Occipital lobe (tissue), 2 donors: ENCODE data around the gene KRTAP5-5. TPM values are rescaled to one million over a fixed set of nuclear protein-coding genes. Genes with fewer than 3 reads are reported as not detected.
"Not testable (repeated sequence)": the region's sequence is repeated elsewhere in the genome, so short reads cannot be mapped to it uniquely, and the experiment has no call there.

Source experiments
- DNase-seq: peaks from one replicate; lab custom pipeline; 2025; lab: John Stamatoyannopoulos, UW
- total RNA-seq: library from RNA; depleted of rRNA; stranded (reverse); fragments of >200 nt; gene quantifications from one replicate; pipeline ENCODE4 v1.2.3, GENCODE V29; 2014

The KRTAP5-5 gene
- not detected for total RNA-seq

- no peak for DNase-seq
Measured at GRCh38 chr11:1629326-1630185, at the start of gene KRTAP5-5. Gene KRTAP5-5, plus strand, starts transcription at chr11:1629775. Its CDS starts 66 bp downstream, at chr11:1629841.

- no peak for DNase-seq
Measured at GRCh38 chr11:1581976-1582375, 47.6 kb upstream of the KRTAP5-5 start.

DNA sequence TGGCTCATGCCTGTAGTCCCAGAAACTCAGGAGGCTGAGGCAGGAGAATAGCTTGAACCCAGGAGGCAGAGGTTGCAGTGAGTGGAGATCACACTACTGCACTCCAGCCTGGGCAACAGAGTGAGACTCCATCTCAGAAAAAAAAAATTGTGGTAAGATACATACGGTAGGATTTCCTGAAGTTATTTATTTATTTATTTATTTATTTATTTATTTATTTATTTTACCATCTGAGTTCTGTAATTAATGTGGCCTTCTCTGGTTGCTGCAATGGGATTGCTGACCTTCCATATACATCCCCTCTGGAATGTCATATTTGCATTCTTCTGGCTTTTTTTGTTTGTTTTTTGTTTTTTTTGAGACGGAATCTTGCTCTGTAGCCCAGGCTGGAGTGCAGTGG is 46.7 kb upstream of the KRTAP5-5 start:
- not testable (repeated sequence) for DNase-seq

DNA sequence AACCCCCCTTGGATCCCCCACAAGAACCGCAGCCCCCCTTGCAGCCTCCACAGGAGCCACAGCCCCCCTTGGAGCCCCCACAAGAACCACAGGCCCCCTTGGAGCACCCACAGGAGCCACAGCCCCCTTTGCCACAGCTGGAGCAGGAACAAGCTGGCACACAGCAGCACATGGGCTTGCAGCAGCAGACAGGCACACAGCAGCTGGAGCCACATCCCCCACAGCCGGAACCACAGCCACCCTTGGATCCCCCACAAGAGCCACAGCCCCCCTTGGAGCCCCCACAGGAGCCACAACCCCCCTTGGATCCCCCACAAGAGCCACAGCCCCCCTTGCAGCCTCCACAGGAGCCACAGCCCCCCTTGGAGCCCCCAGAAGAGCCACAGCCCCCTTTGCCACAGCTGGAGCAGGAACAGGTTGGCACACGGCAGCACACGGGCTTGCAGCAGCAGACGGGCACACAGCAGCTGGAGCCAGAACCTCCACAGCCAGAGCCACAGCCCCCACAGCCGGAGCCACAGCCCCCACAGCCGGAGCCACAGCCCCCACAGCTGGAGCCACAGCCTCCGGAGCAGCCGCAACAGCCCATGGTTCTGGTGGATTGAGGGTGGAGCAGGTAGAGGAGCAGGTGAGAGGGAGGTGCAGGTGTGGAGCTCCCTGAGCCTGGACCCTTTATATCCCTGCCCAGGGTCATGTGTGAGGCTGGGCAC is 44.8 kb upstream of the KRTAP5-5 start, which contains the start of gene KRTAP5-1:
KRTAP5-1 (minus strand) TSS at position 623 of the 710 bp plus-strand sequence; CDS start at position 589, 34 bp downstream.
- DNase-seq, result not testable (repeated sequence)

DNA sequence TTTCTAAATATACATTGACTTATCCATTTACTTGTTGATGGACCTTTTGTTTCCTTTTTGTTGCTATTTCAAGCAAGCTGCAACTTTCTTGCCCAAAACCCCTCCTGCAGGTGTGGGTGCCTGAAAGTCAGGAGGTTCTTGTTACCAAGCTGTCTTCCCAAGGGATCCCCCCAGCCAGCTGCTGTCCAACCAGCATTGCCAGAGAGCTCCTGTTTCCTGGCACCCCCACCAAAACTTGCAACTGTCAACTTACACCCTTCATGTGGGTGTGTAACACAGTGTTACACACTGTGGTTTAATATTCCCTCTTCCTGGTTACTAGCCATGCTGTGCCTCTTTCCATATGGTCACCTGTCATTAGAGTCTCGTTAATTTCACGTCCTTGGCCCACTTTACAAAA is 42.9 kb upstream of the KRTAP5-5 start:
- DNase-seq, result no peak

DNA sequence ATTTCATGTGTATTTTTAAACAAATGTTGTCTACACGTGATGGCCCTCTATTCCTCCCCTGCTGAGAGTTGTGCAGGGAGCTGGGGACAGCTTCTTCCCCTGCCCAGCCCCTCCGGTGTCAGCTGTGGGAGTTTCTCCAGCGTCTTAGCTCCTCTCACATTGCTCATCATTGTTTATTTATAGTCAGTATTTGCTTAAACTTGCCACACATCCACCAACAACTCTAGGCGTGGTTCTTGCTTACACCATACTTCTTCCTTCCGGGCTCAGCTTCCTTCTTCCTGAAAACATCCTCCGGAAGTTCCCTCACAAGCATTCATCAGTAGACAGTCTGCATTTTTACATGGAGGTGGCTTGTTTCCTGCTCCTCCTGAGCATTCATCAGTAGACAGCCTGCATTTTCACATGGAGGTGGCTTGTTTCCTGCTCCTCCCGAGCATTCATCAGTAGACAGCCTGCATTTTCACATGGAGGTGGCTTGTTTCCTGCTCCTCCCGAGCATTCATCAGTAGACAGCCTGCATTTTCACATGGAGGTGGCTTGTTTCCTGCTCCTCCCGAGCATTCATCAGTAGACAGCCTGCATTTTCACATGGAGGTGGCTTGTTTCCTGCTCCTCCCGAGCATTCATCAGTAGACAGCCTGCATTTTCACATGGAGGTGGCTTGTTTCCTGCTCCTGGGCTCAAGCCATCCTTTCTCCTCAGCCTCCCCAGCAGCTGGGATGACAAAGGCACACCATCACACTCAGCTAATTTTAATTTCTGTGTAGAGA is 40.2 kb upstream of the KRTAP5-5 start:
- not testable (repeated sequence) for DNase-seq

- no peak for DNase-seq
Measured at GRCh38 chr11:1589996-1590395, 39.6 kb upstream of the KRTAP5-5 start.

GRCh38 chr11:1592628-1593027 is 36.9 kb upstream of the KRTAP5-5 start:
- no peak for DNase-seq

GRCh38 chr11:1595994-1596575 is 33.5 kb upstream of the KRTAP5-5 start:
- not testable (repeated sequence) for DNase-seq

GRCh38 chr11:1596576-1597121 is 32.9 kb upstream of the KRTAP5-5 start:
- not testable (repeated sequence) for DNase-seq

DNA sequence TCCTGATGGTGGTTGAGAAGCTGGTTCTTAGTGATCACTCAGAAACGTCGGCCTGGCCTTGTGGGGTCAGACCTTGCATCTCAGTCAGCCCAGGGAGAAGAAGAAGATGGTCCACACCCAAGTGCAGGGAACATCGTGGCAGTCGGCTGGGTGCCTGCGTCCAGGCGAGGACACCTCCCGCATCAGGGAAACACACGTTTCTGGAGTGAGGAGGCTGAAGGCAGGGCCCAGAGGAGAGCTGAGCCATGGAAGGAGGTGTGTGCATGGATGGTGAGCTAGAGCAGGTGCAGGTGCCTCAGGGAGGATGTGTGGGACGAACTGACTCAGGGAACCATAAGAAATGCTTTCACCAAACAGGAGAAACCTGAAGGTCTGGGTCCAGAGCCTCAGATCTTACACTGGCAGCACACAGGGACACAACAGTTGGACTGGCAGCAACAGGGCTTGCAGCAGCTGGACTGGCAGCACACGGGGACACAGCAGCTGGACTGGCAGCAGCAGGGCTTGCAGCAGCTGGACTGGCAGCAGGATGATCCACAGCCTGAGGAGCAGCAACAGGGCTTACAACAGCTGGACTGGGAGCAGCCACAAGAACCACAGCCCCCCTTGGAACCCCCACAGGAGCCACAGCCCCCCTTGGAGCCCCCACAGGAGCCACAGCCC is 32.1 kb upstream of the KRTAP5-5 start:
- no peak for DNase-seq

DNA sequence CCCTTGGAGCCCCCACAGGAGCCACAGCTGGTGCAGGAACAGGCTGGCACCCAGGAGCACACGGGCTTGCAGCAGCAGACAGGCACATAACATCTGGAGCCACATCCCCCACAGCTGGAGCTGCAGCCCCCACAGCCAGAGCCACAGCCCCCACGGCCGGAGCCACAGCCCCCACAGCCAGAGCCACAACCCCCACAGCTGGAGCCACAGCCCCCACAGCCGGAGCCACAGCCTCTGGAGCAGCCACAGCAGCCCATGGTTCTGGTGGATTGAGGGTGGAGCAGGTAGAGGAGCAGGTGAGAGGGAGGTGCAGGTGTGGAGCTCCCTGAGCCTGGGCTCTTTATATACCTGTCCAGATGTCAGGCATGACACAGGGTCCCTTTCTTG is 31.6 kb upstream of the KRTAP5-5 start, which contains the start of gene KRTAP5-2:
KRTAP5-2 (minus strand) TSS at position 301 of the 387 bp plus-strand sequence; CDS start at position 257, 44 bp downstream.
- no peak for DNase-seq

GRCh38 chr11:1598406-1598805 is 31.2 kb upstream of the KRTAP5-5 start:
- not testable (repeated sequence) for DNase-seq

- no peak for DNase-seq
Measured at GRCh38 chr11:1598816-1599215, 30.8 kb upstream of the KRTAP5-5 start.

GRCh38 chr11:1600626-1601025 is 28.9 kb upstream of the KRTAP5-5 start:
- no peak for DNase-seq

DNA sequence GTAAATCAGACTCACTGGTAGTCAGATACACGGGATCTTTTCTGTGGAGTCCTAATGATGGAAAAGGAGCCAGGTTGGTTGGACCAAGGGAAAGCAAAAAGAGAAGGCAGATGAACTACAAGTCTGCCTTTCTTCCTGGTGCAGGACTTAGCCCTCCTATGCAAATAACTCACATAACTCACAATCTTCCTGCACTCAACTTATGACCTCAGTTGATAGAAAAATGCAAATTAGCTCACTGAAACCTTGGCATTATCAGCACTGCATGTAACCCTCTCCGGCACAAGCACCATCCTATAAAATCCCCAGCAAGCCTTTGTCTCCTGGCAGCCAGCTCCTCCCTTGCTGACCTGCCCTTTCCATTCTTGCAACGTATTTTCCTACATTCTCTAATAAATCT is 27.9 kb upstream of the KRTAP5-5 start:
- not testable (repeated sequence) for DNase-seq

- no peak for DNase-seq
Measured at GRCh38 chr11:1603629-1604028, 25.9 kb upstream of the KRTAP5-5 start.

DNA sequence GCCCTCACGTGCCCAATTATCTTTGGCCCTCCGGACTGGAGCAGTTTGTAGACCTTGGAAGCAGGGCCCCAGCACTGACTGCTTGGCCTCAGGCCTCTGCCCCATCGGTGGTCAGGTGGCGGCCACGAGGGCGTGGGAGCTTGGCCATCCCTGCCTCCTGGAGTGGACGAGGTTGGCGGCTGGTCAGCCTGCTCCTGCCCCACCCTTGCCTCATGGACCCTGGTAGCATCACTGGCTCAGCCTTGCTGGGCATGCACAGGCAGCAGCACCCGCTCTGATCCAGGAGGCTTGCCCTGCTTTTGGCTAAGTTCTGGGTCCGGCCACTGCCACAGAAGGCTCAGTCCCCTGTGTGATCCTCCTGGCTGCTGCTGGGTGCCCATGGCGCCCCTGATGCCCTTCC is 25.4 kb upstream of the KRTAP5-5 start:
- no peak for DNase-seq

DNA sequence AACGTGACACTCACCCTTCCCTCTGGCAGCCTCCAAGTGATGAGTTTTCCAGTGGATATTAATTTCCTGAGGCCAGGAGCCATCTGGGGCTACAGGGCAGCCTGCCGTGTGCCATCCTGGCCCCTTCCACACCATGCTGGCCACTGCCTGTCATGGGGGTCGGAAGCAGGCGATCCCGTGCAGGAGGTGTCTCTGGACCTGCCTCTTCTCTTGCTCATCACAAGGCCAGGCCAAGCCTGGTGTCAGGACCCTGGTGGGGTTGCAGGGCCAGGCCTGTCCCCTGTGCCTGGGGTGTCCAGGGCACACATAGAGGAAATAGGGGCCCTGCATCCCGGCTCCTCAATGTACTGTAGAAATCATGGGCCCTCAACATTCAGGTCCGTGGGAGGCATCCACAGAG is 24.9 kb upstream of the KRTAP5-5 start:
- DNase-seq, result no peak

- DNase-seq, result not testable (repeated sequence)
Measured at GRCh38 chr11:1605923-1606322, 23.7 kb upstream of the KRTAP5-5 start.
